Peyer's patch (tissue), 4 donors: ENCODE results near the gene CSNK2B. TPM values are rescaled to one million over a fixed set of nuclear protein-coding genes. Genes with fewer than 3 reads are reported as not detected.
A peak's percentile ranks its signal among the peaks of the same experiment; 100 is the strongest.

ENCODE experiments used
- DNase-seq, 3 donors: peaks; one replicate each; pipeline ENCODE4 v3.0.0-alpha.2; 2017 to 2019
- H3K27ac ChIP-seq, 4 donors: fragments of 200-600 bp; sonication (generic); one replicate each; pipeline ENCODE4 v1.5.1; 2016 to 2019
- H3K27me3 ChIP-seq, 2 donors: fragments of 200-600 bp; sonication (generic); one replicate each; pipeline ENCODE4 v1.5.1; 2019
- H3K36me3 ChIP-seq, 3 donors: fragments of 200-600 bp; sonication (generic); one replicate each; pipeline ENCODE4 v1.5.1; 2016 to 2019
- H3K4me1 ChIP-seq, 4 donors: fragments of 200-600 bp; sonication (generic); one replicate each; pipeline ENCODE4 v1.5.1; 2016 to 2019
- H3K4me3 ChIP-seq, 4 donors: fragments of 200-600 bp; sonication (generic); 1 replicate in 3 of 4; 2 replicates in 1 of 4; pipeline ENCODE4 v1.5.1; 2016 to 2019; ENCODE audit warnings: mild to moderate bottlenecking in 1 of 4
- H3K9me3 ChIP-seq, 4 donors: fragments of 200-600 bp; sonication (generic); one replicate each; pipeline ENCODE4 v1.5.1; 2016 to 2019; ENCODE audit warnings: mild to moderate bottlenecking in 1 of 4
- CTCF ChIP-seq, 6 experiments: fragments of 450-650 bp in 4 of 6; fragments of 200-600 bp in 2 of 6; sonication (generic) in 1 of 6; IDR thresholded peaks; one replicate each; pipeline ENCODE4 v1.5.1; 2017 to 2019; ENCODE audit warnings: antibody characterized with exemption in 6 of 6, mild to moderate bottlenecking in 3 of 6, moderate library complexity in 1 of 6
- POLR2A ChIP-seq, 2 donors: fragments of 450-650 bp; IDR thresholded peaks; one replicate each; pipeline ENCODE4 v1.5.1; 2017; ENCODE audit warnings: antibody characterized with exemption in 2 of 2, mild to moderate bottlenecking in 2 of 2, moderate library complexity in 2 of 2
- total RNA-seq, 4 donors: library from RNA; depleted of rRNA; stranded (reverse); fragments of >200 nt; gene quantifications; one replicate each; pipeline ENCODE4 v1.1.0, GENCODE V29; 2016

Gene CSNK2B
- total RNA-seq, 4 donors from 2014 or later: 209 to 243 (median 227) TPM

DNA sequence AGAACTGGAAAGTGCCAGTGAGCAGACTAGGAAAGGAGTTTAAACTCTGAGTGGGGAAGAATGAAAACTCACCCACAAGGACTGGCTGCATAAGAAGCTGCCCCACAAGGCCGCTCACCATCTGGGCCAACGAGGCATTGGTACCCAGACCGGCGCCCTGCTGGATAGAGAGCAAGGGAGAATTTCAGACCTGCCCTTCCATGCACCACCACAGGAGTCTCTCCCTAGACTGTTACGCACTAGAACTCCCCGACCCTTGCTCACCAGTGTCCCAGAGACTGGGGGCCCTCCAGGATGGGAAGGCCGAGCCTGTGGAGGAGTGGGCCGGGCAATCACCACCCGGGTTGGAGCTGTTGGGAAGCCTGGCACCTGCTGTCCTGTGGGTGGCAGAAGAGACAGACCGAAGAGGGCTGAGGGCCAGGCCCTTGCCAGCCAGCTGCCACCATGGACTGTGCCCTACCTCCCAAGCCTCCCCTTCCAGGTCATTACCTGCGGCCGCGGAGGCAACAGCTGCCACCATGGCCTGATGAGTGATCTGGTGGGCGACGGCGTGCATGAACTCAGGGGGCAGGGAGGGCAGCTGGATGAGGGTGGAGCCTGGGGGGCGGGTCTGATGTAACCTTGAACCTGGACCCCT is 21.9 kb upstream of the CSNK2B start:
- H3K4me3 ChIP-seq: no peak overlapping the region
- no peak for DNase-seq
- no peaks in the 10 kb centered on the region for H3K9me3 ChIP-seq
- no peak for TF ChIP-seq POLR2A (IDR thresholded peaks at IDR 0.05)
- no peak overlapping the region for H3K27ac ChIP-seq
- peaks cover 0 to 100% (median 7%) of the 10 kb centered on the region in 3 donors for H3K36me3 ChIP-seq
- no peaks in the 10 kb centered on the region for H3K27me3 ChIP-seq
- no peaks in the 10 kb centered on the region for H3K4me1 ChIP-seq

DNA sequence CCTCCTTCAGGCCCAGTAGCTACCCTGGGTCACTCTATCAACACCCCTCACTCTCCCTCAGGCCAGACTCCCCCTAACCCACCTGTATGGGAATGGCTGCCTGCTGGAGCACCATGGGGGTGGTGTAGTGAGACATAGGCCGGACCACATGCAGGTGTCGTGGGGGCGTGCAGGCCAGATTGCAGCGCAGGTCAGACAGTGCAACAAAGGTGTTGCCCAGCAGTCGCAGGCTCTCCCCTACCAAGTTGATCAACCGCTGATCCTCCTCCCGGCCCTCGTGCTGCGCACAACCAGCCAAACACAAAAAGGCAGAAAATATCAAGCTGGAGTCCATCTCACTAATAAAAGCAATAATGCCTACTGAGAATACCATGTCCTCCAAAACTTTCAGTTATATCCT is 20.6 kb upstream of the CSNK2B start:
- Histone ChIP-seq H3K4me1 (no peaks in the 10 kb centered on the region), H3K9me3 (no peaks in the 10 kb centered on the region), H3K4me3 (no peak overlapping the region), H3K27ac (no peak overlapping the region), H3K27me3 (no peaks in the 10 kb centered on the region), H3K36me3 (peaks cover 0 to 100% (median 7%) of the 10 kb centered on the region in 3 donors)
- no peak for DNase-seq
- TF ChIP-seq POLR2A (IDR thresholded peaks at IDR 0.05) (no peak), CTCF (IDR thresholded peaks at IDR 0.05) (no peak)

GRCh38 chr6:31651602-31652191 is 14.2 kb upstream of the CSNK2B start:
- DNase-seq: peak in 2 of 3 donors; percentile 67 to 87
- TF ChIP-seq POLR2A (IDR thresholded peaks at IDR 0.05): no peak
- TF ChIP-seq CTCF (IDR thresholded peaks at IDR 0.05): no peak

GRCh38 chr6:31652925-31653724 is 12.8 kb upstream of the CSNK2B start:
- Histone ChIP-seq H3K36me3 (peaks cover 0 to 38% (median 0%) of the 10 kb centered on the region in 3 donors), H3K4me3 (peak overlapping the region; percentile 75 to 81 (median 80)), H3K4me1 (peaks cover 0 to 47% (median 8%) of the 10 kb centered on the region in 4 donors), H3K9me3 (no peaks in the 10 kb centered on the region), H3K27me3 (no peaks in the 10 kb centered on the region), H3K27ac (peak overlapping the region; percentile 93 to 99 (median 98))
- TF ChIP-seq CTCF (IDR thresholded peaks at IDR 0.05): no peak
- TF ChIP-seq POLR2A (IDR thresholded peaks at IDR 0.05): peak; percentile 31 to 88
- DNase-seq: peak in 2 of 3 donors; percentile 92 to 96

More at GRCh38 chr6:31651602-31652191, 14.2 kb upstream of the CSNK2B start:
- peak overlapping the region; percentile 93 to 99 (median 98) for H3K27ac ChIP-seq
- no peaks in the 10 kb centered on the region for H3K9me3 ChIP-seq
- peaks cover 0 to 40% (median 0%) of the 10 kb centered on the region in 3 donors for H3K36me3 ChIP-seq
- peaks cover 0 to 36% (median 7%) of the 10 kb centered on the region in 4 donors for H3K4me1 ChIP-seq
- peak overlapping the region; percentile 75 to 81 (median 80) for H3K4me3 ChIP-seq
- H3K27me3 ChIP-seq: no peaks in the 10 kb centered on the region

- TF ChIP-seq POLR2A (IDR thresholded peaks at IDR 0.05): no peak
- no peak for TF ChIP-seq CTCF (IDR thresholded peaks at IDR 0.05)
- Histone ChIP-seq H3K4me3 (no peak overlapping the region), H3K27me3 (no peaks in the 10 kb centered on the region), H3K36me3 (peaks cover 0 to 24% (median 0%) of the 10 kb centered on the region in 3 donors), H3K9me3 (no peaks in the 10 kb centered on the region), H3K27ac (peak overlapping the region in 1 of 4 donors; percentile 45), H3K4me1 (peaks cover 7 to 63% (median 21%) of the 10 kb centered on the region in 4 donors)
- no peak for DNase-seq
Measured at GRCh38 chr6:31654574-31655348, 11.1 kb upstream of the CSNK2B start.
